ENCODE measurements around the gene PRPF19. TPM values are rescaled to one million over a fixed set of nuclear protein-coding genes. Genes with fewer than 3 reads are reported as not detected.

Gene PRPF19
- total and polyA plus RNA-seq, 2 of the 4 experiments (the other 2 are of a cell fraction), result 29.8 to 50.4 TPM

- Histone ChIP-seq H3K4me2 (ENCODE audit: low read depth, low read length) (peak overlapping the region; percentile 79), H3K9me3 (ENCODE audit: control insufficient read depth, insufficient read depth, low read length) (no peaks in the 10 kb centered on the region), H2AFZ (replicated peaks; ENCODE audit: low read length, poor library complexity) (peak overlapping the region; percentile 89), H2BK5ac (ENCODE audit: low read depth, low read length, poor library complexity, severe bottlenecking) (peak overlapping the region; percentile 45), H4K91ac (ENCODE audit: insufficient read depth, low read depth, low read length) (peak overlapping the region; percentile 79), H3K18ac (ENCODE audit: low read depth, low read length) (peak overlapping the region; percentile 94), H3K79me1 (ENCODE audit: low read depth in 1 of 2, low read length in 2 of 2) (no peaks in the 10 kb centered on the region; a peak in 1 of 4 replicates), H2BK20ac (ENCODE audit: low read depth, low read length) (no peak overlapping the region), H3K4me1 (ENCODE audit: control insufficient read depth, insufficient read depth, low read length) (peaks cover 12% of the 10 kb centered on the region), H4K20me1 (ENCODE audit: insufficient read depth, low read length) (no peaks in the 10 kb centered on the region), H2BK15ac (ENCODE audit: low read depth, low read length) (peak overlapping the region; percentile 42; the same call in 1 of the 3 replicates), H3K23ac (ENCODE audit: low read depth, low read length) (peak overlapping the region; percentile 79; the same call in 1 of the 2 replicates), H4K8ac (ENCODE audit: low read depth in 2 of 2, low read length in 2 of 2) (peak overlapping the region; percentile 87 to 96), H2AK9ac (replicated peaks; ENCODE audit: low read depth, low read length, poor library complexity) (peak overlapping the region; percentile 56), H4K5ac (ENCODE audit: low read depth, low read length) (peak overlapping the region; percentile 96), H2AK5ac (ENCODE audit: low read depth, low read length) (peak overlapping the region; percentile 88), H3K4me3 (ENCODE audit: insufficient read depth, low read depth, low read length) (peak overlapping the region; percentile 29), H3K14ac (replicated peaks; ENCODE audit: low read depth, low read length) (peak overlapping the region; percentile 87), H3K4ac (ENCODE audit: low read depth, low read length) (peak overlapping the region; percentile 57), H2BK120ac (ENCODE audit: low read depth, low read length) (peak overlapping the region; percentile 56), H3K27me3 (ENCODE audit: control insufficient read depth, insufficient read depth, low read length) (peaks cover 2% of the 10 kb centered on the region; the same call in 1 of the 2 replicates), H3K36me3 (ENCODE audit: control insufficient read depth, insufficient read depth, low read length) (peaks cover under 1% of the 10 kb centered on the region; the same call in 1 of the 2 replicates), H3K9me1 (ENCODE audit: insufficient read depth, low read length) (no peaks in the 10 kb centered on the region), H3K27ac (ENCODE audit: insufficient read depth, low read length) (peak overlapping the region; percentile 69), H3K9ac (ENCODE audit: low read depth, low read length) (peak overlapping the region; percentile 80), H3K56ac (ENCODE audit: extremely low read depth, insufficient read depth, low read length) (0 out of 2 replicates have a peak overlapping the region, but pooled peaks have one; percentile 42)
- ATAC-seq (ENCODE audit: low read depth) (peak; percentile 32), DNase-seq (no peak)
- dilution Hi-C loops (cut with HindIII; ENCODE audit: low sequenced_read_pairs, unreplicated experiment), result no loop called here
- WGBS, 2 experiments (ENCODE audit: extremely low coverage in 2 of 2, insufficient read length in 1 of 2), result 15% methylated on average over 7 of the region's 8 CpGs; no CpG with 5 or more reads in 1 of the 2 experiments
- ChIA-PET CTCF (no interaction called here), POLR2A (ENCODE audit: unreplicated experiment) (interaction anchor here (0.5 kb wide), 1 partner anchor 40 kb away, joined by 3 read pairs; no protein-coding TSS in a partner anchor)
- no TSS peak for BruUV-seq (replicated peaks)
- intact Hi-C loops (cut with micrococcal nuclease), result no loop called here
- in situ Hi-C loops (cut with MboI; ENCODE audit: low sequenced_read_pairs), result no loop called here
- no peak for TF ChIP-seq CHD1 (IDR thresholded peaks at IDR 0.05; ENCODE audit: low read depth, low read length)
- TF ChIP-seq POLR2A (IDR thresholded peaks at IDR 0.05; ENCODE audit: low read depth, low read length), result no peak
- no peak for TF ChIP-seq NFE2L2 (IDR thresholded peaks at IDR 0.05; ENCODE audit: low read depth, low read length)
- TF ChIP-seq FOS (IDR thresholded peaks at IDR 0.05; ENCODE audit: low read depth, low read length), result no peak
These were observed 45.2 kb upstream of the PRPF19 start for GRCh38 chr11:60951606-60951903.
